Measurements from ENCODE around the gene TBC1D14.

The TBC1D14 gene

DNA sequence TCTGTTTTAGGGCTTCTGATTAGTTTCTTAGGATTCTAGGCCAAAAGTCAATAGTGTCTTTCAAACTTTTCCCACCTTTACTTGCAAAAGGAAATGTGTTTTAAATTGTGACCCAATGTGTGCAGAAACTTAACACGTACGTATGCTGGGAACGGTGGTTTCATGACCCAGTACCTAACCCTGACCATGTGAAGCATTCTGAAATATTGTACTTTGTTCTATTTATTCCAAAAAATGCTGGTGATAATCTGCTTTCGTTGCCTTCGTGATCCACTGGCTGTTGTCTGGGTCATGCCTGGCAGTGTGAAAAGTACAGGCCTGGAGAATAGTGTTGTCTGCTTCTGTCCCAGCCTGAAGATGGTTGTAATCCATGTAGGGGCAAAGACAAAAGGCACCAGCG, 106.9 kb downstream of the TBC1D14 start:
- Histone ChIP-seq H3K27me3 (ENCODE audit: low read depth, low read length) (no peaks in the 10 kb centered on the region), H3K4me3 (ENCODE audit: low read length) (no peak overlapping the region), H2AFZ (ENCODE audit: low read depth, low read length) (no peak overlapping the region), H3K9me3 (ENCODE audit: insufficient read depth, low read length) (no peaks in the 10 kb centered on the region), H3K79me2 (ENCODE audit: low read length) (no peaks in the 10 kb centered on the region), H3K36me3 (replicated peaks; ENCODE audit: low read depth, low read length) (peaks cover 20% of the 10 kb centered on the region), H4K20me1 (ENCODE audit: insufficient read depth, low read length) (no peaks in the 10 kb centered on the region), H3K27ac (ENCODE audit: low read length) (no peak overlapping the region), H3K4me2 (ENCODE audit: low read length) (no peak overlapping the region), H3K9ac (ENCODE audit: low read length) (no peak overlapping the region), H3K4me1 (ENCODE audit: low read length) (peaks cover 16% of the 10 kb centered on the region)
- no peak for TF ChIP-seq EZH2phosphoT487 (IDR thresholded peaks at IDR 0.05; ENCODE audit: low read depth)
- TF ChIP-seq, protein P1, sequence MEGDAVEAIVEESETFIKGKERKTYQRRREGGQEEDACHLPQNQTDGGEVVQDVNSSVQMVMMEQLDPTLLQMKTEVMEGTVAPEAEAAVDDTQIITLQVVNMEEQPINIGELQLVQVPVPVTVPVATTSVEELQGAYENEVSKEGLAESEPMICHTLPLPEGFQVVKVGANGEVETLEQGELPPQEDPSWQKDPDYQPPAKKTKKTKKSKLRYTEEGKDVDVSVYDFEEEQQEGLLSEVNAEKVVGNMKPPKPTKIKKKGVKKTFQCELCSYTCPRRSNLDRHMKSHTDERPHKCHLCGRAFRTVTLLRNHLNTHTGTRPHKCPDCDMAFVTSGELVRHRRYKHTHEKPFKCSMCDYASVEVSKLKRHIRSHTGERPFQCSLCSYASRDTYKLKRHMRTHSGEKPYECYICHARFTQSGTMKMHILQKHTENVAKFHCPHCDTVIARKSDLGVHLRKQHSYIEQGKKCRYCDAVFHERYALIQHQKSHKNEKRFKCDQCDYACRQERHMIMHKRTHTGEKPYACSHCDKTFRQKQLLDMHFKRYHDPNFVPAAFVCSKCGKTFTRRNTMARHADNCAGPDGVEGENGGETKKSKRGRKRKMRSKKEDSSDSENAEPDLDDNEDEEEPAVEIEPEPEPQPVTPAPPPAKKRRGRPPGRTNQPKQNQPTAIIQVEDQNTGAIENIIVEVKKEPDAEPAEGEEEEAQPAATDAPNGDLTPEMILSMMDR (IDR thresholded peaks at IDR 0.05; ENCODE audit: low read depth, low read length), result no peak

DNA sequence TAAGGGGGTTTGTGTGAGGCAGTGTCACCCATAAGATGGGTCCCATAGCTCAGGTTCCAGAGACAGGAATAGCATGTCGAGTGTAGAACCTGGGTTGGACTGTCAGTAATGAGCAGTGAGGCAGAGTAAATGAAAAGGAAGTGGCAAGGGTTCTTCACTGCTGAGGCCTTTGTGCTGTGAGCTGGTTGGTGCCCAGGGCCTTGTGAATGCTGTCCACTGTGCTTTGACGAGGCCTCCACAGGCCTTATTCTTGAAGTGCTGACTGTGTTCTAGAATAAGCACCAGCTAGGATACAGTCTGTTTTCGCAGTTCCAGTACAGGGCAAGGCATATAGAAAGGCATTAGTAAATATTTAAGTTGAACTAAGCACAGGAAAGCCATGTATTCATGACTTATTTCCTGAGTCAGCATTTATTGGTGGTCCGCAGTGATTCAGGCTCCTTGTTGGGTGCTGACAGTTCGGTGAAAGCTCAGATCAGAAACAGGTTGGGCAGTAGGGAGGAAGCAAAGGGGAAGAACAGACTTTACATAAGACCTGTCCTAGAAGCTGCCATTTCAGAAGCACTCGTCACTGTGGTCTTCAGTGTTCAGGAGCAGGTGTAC, 107.9 kb downstream of the TBC1D14 start:
- Histone ChIP-seq H3K4me2 (ENCODE audit: low read length) (no peak overlapping the region), H3K36me3 (replicated peaks; ENCODE audit: low read depth, low read length) (peaks cover 20% of the 10 kb centered on the region), H3K79me2 (ENCODE audit: low read length) (no peaks in the 10 kb centered on the region), H2AFZ (ENCODE audit: low read depth, low read length) (no peak overlapping the region), H3K4me1 (ENCODE audit: low read length) (peaks cover 16% of the 10 kb centered on the region), H3K27me3 (ENCODE audit: low read depth, low read length) (no peaks in the 10 kb centered on the region), H3K9ac (ENCODE audit: low read length) (no peak overlapping the region), H3K27ac (ENCODE audit: low read length) (no peak overlapping the region), H3K4me3 (ENCODE audit: low read length) (no peak overlapping the region), H4K20me1 (ENCODE audit: insufficient read depth, low read length) (no peaks in the 10 kb centered on the region), H3K9me3 (ENCODE audit: insufficient read depth, low read length) (no peaks in the 10 kb centered on the region)
- no peak for TF ChIP-seq EZH2phosphoT487 (IDR thresholded peaks at IDR 0.05; ENCODE audit: low read depth)
- TF ChIP-seq, protein P1 (IDR thresholded peaks at IDR 0.05; ENCODE audit: low read depth, low read length), result no peak

- no peaks in the 10 kb centered on the region for H3K27me3 ChIP-seq (ENCODE audit: low read depth, low read length)
- peaks cover 16% of the 10 kb centered on the region for H3K36me3 ChIP-seq (replicated peaks; ENCODE audit: low read depth, low read length)
- H3K79me2 ChIP-seq (ENCODE audit: low read length), result no peaks in the 10 kb centered on the region
- no peak overlapping the region for H3K4me3 ChIP-seq (ENCODE audit: low read length)
- H3K4me2 ChIP-seq (ENCODE audit: low read length), result no peak overlapping the region
- no peak overlapping the region for H2AFZ ChIP-seq (ENCODE audit: low read depth, low read length)
- H3K27ac ChIP-seq (ENCODE audit: low read length), result no peak overlapping the region
- H3K9ac ChIP-seq (ENCODE audit: low read length), result no peak overlapping the region
- TF ChIP-seq, protein P1 (IDR thresholded peaks at IDR 0.05; ENCODE audit: low read depth, low read length), result no peak
- no peak for TF ChIP-seq EZH2phosphoT487 (IDR thresholded peaks at IDR 0.05; ENCODE audit: low read depth)
- peaks cover 14% of the 10 kb centered on the region for H3K4me1 ChIP-seq (ENCODE audit: low read length)
- H3K9me3 ChIP-seq (ENCODE audit: insufficient read depth, low read length), result no peaks in the 10 kb centered on the region
- no peaks in the 10 kb centered on the region for H4K20me1 ChIP-seq (ENCODE audit: insufficient read depth, low read length)
Measured at GRCh38 chr4:7018281-7018680, 108.7 kb downstream of the TBC1D14 start.

DNA sequence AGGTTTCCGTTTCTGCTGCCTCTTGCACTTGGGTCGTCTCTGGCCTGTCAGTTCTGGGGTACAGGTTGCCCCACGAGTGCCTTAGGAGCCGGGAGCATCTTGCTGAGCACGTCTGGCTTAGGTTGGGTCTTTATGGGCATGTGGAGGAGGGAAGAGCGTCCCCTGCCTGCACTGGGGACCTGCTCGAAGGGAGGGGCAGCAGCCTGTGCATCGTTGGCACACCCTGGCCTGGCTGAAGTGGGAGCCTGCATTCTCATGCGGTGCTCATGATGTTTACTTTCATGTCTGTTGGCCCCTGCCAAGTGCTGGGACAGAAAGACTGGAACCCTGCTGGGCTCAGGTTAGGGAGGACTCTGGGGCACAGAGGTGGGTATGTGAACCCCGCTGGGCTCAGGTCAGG, 109.7 kb downstream of the TBC1D14 start:
- Histone ChIP-seq H3K36me3 (replicated peaks; ENCODE audit: low read depth, low read length) (peaks cover 13% of the 10 kb centered on the region), H3K27me3 (ENCODE audit: low read depth, low read length) (no peaks in the 10 kb centered on the region), H3K79me2 (ENCODE audit: low read length) (no peaks in the 10 kb centered on the region), H3K4me1 (ENCODE audit: low read length) (peaks cover 3% of the 10 kb centered on the region), H3K9ac (ENCODE audit: low read length) (no peak overlapping the region), H3K9me3 (ENCODE audit: insufficient read depth, low read length) (no peaks in the 10 kb centered on the region), H4K20me1 (ENCODE audit: insufficient read depth, low read length) (no peaks in the 10 kb centered on the region), H3K27ac (ENCODE audit: low read length) (no peak overlapping the region), H3K4me2 (ENCODE audit: low read length) (no peak overlapping the region), H3K4me3 (ENCODE audit: low read length) (no peak overlapping the region), H2AFZ (ENCODE audit: low read depth, low read length) (no peak overlapping the region)
- no peak for TF ChIP-seq EZH2phosphoT487 (IDR thresholded peaks at IDR 0.05; ENCODE audit: low read depth)
- TF ChIP-seq, protein P1 (IDR thresholded peaks at IDR 0.05; ENCODE audit: low read depth, low read length), result no peak
